HFFc6 (cell line): ENCODE results near the gene MKRN2. TPM values are rescaled to one million over a fixed set of nuclear protein-coding genes. Genes with fewer than 3 reads are reported as not detected.

Source experiments
- DNase-seq: peaks from one replicate; pipeline ENCODE4 v3.0.0-alpha.2; 2018
- H3K27ac Mint-ChIP-seq: 2 replicates; pipeline ENCODE4 v1.8.0; 2020; ENCODE audit warnings: mild to moderate bottlenecking, mixed read lengths
- H3K27me3 Mint-ChIP-seq: 2 replicates; pipeline ENCODE4 v1.8.0; 2021; ENCODE audit warnings: mild to moderate bottlenecking, moderate library complexity, mixed read lengths; ENCODE audit not compliant: insufficient read depth
- H3K36me3 Mint-ChIP-seq: 2 replicates; pipeline ENCODE4 v1.8.0; 2021; ENCODE audit warnings: low read depth, mixed read lengths
- H3K4me1 Mint-ChIP-seq: 2 replicates; pipeline ENCODE4 v1.8.0; 2020; ENCODE audit warnings: low read depth, mixed read lengths
- H3K4me3 Mint-ChIP-seq: 2 replicates; pipeline ENCODE4 v1.8.0; 2020; ENCODE audit warnings: mild to moderate bottlenecking, moderate library complexity, mixed read lengths
- H3K9me3 Mint-ChIP-seq: 2 replicates; pipeline ENCODE4 v1.8.0; 2020; ENCODE audit warnings: mild to moderate bottlenecking, mixed read lengths
- CTCF ChIP-seq: fragments of 200-600 bp; sonication (generic); IDR thresholded peaks from 2 replicates; pipeline ENCODE4 v1.5.0; 2021; ENCODE audit warnings: antibody characterized with exemption, mild to moderate bottlenecking
- total RNA-seq, 6 experiments: library from RNA; stranded (reverse); fragmentation: NEBNext Ultra II Directional; extraction: Animal tissue kit (Norgen Biotek cat#: 25700); gene quantifications; 2 replicates in 1 of 6; 3 replicates in 5 of 6; pipeline ENCODE4 v1.2.3, GENCODE V29; 2021

Gene MKRN2
- total RNA-seq, 6 experiments from 2014 or later = 31.0 to 35.8 (median 34.8) TPM

DNA sequence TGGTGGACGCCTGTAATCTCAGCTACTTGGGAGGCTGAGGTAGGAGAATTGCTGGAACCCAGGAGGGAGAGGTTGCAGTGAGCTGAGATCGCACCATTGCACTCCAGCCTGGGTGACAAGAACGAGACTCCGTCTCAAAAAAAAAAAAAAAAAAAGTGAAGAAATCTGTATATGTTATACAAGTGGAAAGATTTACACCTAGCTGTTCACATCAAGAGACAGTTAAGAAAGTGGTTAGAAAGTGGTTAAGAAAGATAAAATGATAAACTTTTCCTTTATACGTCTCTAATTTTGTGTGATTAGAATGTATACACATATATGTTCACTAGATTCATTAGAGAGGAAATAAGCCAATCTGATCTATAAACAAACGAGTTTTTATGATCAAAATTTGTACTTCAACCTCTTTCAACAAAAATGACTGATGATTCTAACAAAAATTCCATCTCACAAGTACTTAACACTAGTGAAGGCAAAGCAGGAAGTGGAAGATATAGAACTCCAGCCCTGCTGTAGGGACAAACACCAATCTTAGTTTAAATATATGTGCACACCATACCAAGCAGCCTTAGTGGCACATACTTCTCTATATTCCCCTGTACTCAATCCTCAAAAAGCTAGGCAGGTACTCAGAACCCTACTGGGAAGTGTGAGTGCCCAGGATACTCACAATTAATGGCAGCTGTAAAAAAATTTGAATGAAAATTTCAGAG, 55.8 kb downstream of the MKRN2 start:
- H3K36me3 Mint-ChIP-seq = peaks cover 32% of the 10 kb centered on the region
- no peaks in the 10 kb centered on the region for H3K27me3 Mint-ChIP-seq
- peaks cover 15% of the 10 kb centered on the region for H3K4me1 Mint-ChIP-seq
- H3K27ac Mint-ChIP-seq = 0 out of 2 replicates have a peak overlapping the region, but pooled peaks have one; percentile 21
- TF ChIP-seq CTCF = no peak
- DNase-seq = no peak
- H3K9me3 Mint-ChIP-seq = no peaks in the 10 kb centered on the region
- no peak overlapping the region for H3K4me3 Mint-ChIP-seq

GRCh38 chr3:12613250-12613649, 56.4 kb downstream of the MKRN2 start:
- Mint-ChIP-seq H3K4me3 (no peak overlapping the region), H3K36me3 (peaks cover 36% of the 10 kb centered on the region), H3K27ac (no peak overlapping the region), H3K9me3 (no peaks in the 10 kb centered on the region), H3K4me1 (peaks cover 15% of the 10 kb centered on the region), H3K27me3 (no peaks in the 10 kb centered on the region; the same call in 1 of the 2 replicates)
- TF ChIP-seq CTCF = no peak
- no peak for DNase-seq

DNA sequence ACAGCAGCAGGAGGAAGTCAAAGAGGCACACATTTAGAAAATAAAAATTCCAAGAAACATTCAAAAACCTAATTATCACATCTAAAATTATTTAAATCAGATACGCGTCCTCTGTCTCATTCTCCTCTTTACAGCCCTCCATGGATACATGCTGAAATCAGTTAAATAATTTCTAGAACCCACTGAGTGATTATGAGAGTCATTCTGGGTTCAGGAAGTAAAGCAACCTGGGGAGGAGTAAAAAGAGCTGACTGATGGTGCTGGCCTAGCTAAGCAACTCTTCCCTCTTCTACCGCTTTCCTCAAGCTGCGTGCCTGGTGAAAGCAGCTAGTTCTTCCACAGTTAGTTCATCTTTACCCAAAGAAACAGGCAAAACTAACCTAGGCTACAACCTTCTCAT, 58.4 kb downstream of the MKRN2 start:
- Mint-ChIP-seq H3K27me3 (no peaks in the 10 kb centered on the region; the same call in none of the 2 replicates), H3K27ac (no peak overlapping the region), H3K4me3 (no peak overlapping the region), H3K36me3 (peaks cover 32% of the 10 kb centered on the region), H3K9me3 (no peaks in the 10 kb centered on the region), H3K4me1 (peaks cover 6% of the 10 kb centered on the region; the same call in 1 of the 2 replicates)
- DNase-seq = no peak
- TF ChIP-seq CTCF = no peak

DNA sequence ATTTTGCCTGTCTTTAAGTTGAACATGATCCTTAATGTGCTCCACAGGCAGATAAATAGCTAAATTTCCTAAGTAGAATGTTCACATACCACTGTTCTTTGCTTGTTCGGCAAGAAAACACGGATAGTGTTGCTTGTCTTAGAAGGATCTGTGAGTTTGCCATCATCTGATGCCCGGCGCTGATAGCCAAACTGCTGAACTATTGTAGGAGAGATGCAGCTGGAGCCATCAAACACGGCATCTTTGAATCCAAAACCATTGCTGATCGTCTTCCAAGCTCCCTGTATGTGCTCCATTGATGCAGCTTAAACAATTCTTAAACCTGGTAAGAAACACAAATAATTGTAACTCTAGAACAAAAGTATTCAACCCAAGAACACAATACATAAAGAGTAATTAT, 61.5 kb downstream of the MKRN2 start:
- Mint-ChIP-seq H3K9me3 (no peaks in the 10 kb centered on the region), H3K27me3 (peaks cover 4% of the 10 kb centered on the region), H3K36me3 (peaks cover 26% of the 10 kb centered on the region), H3K4me3 (no peak overlapping the region), H3K4me1 (peaks cover 30% of the 10 kb centered on the region), H3K27ac (no peak overlapping the region)
- TF ChIP-seq CTCF = no peak
- no peak for DNase-seq

GRCh38 chr3:12620305-12620704, 63.4 kb downstream of the MKRN2 start:
- DNase-seq = no peak
- TF ChIP-seq CTCF = no peak
- no peak overlapping the region for H3K4me3 Mint-ChIP-seq
- peaks cover 36% of the 10 kb centered on the region for H3K4me1 Mint-ChIP-seq
- H3K27ac Mint-ChIP-seq = no peak overlapping the region
- H3K36me3 Mint-ChIP-seq = peaks cover 15% of the 10 kb centered on the region
- no peaks in the 10 kb centered on the region for H3K9me3 Mint-ChIP-seq
- peaks cover 4% of the 10 kb centered on the region for H3K27me3 Mint-ChIP-seq
